OCI-LY7 (cell line): ENCODE results near the gene POLR1H. TPM values are rescaled to one million over a fixed set of nuclear protein-coding genes. Genes with fewer than 3 reads are reported as not detected.

ENCODE experiments used
- BruUV-seq: library from RNA; stranded (reverse); fragments of 400-500 nt; replicated peaks from 2 replicates; lab custom pipeline; 2021; lab: Mats Ljungman, UMichigan
- CTCF ChIA-PET: fragments of 300-600 bp; sonication (Branson Sonifier 250); formaldehyde crosslinking; loops from one replicate; lab custom pipeline; 2022; ENCODE audit warnings: antibody characterized with exemption; ENCODE audit not compliant: unreplicated experiment; lab: Charles Lee
- POLR2A ChIA-PET: fragments of 300-600 bp; sonication (Branson Sonifier 250); formaldehyde crosslinking; loops from one replicate; lab custom pipeline; 2022; ENCODE audit warnings: antibody characterized with exemption; lab: Charles Lee
- DNase-seq: peaks from one replicate; pipeline ENCODE4 v3.0.0-alpha.2; 2015; ENCODE audit warnings: low spot score
- H2AFZ ChIP-seq: fragments of 200-600 bp; sonication (generic), shearing (Covaris generic); 2 replicates; pipeline ENCODE4 v1.6.1; 2014; ENCODE audit warnings: mild to moderate bottlenecking, antibody characterized with exemption, low read length, moderate library complexity
- H3K27ac ChIP-seq: fragments of 200-600 bp; sonication (generic); 2 replicates; pipeline ENCODE4 v1.5.1; 2014; ENCODE audit warnings: mixed run types, low read depth, mild to moderate bottlenecking, moderate library complexity, low read length, inconsistent platforms; ENCODE audit not compliant: poor library complexity, severe bottlenecking
- H3K36me3 ChIP-seq: fragments of 200-600 bp; sonication (generic); 2 replicates; pipeline ENCODE4 v1.6.1; 2014; ENCODE audit warnings: mild to moderate bottlenecking, antibody characterized with exemption, low read length, moderate library complexity, mixed read lengths; ENCODE audit not compliant: insufficient read depth
- H3K4me1 ChIP-seq: fragments of 200-600 bp; sonication (generic); 2 replicates; pipeline ENCODE4 v1.5.1; 2014; ENCODE audit warnings: mild to moderate bottlenecking, low read length; ENCODE audit not compliant: insufficient read depth, poor library complexity, severe bottlenecking
- H3K4me2 ChIP-seq: fragments of 200-600 bp; sonication (generic); 2 replicates; pipeline ENCODE4 v1.6.1; 2014; ENCODE audit warnings: mild to moderate bottlenecking, low read length
- H3K4me3 ChIP-seq: fragments of 200-600 bp; sonication (generic); 2 replicates; pipeline ENCODE4 v1.5.1; 2014; ENCODE audit warnings: mild to moderate bottlenecking, low read depth, low read length; ENCODE audit not compliant: poor library complexity, severe bottlenecking
- H3K79me2 ChIP-seq: fragments of 200-600 bp; sonication (generic); 2 replicates; pipeline ENCODE4 v1.6.1; 2016; ENCODE audit warnings: low read depth, mild to moderate bottlenecking, low read length, moderate library complexity, mixed read lengths; ENCODE audit not compliant: insufficient read depth
- H3K9me2 ChIP-seq: fragments of 200-600 bp; sonication (generic); 2 replicates; pipeline ENCODE4 v1.6.1; 2016; ENCODE audit warnings: mild to moderate bottlenecking, low read length, mixed read lengths; ENCODE audit not compliant: insufficient read depth
- H3K9me3 ChIP-seq: fragments of 200-600 bp; sonication (generic); 2 replicates; pipeline ENCODE4 v1.6.1; 2014; ENCODE audit warnings: mild to moderate bottlenecking, mixed run types, low read length, mixed read lengths
- H4K20me1 ChIP-seq: fragments of 200-600 bp; sonication (generic); 2 replicates; pipeline ENCODE4 v1.6.1; 2014; ENCODE audit warnings: mild to moderate bottlenecking, antibody characterized with exemption, low read length, moderate library complexity, mixed read lengths; ENCODE audit not compliant: insufficient read depth
- EZH2phosphoT487 ChIP-seq: fragments of 200-600 bp; sonication (generic); IDR thresholded peaks from 2 replicates; pipeline ENCODE4 v1.6.1; 2018; ENCODE audit warnings: low read depth, borderline replicate concordance, mild to moderate bottlenecking, mixed run types, antibody characterized with exemption, low read length, moderate library complexity, mixed read lengths
- intact Hi-C: fragments of 100-400 bp; cut with micrococcal nuclease; formaldehyde crosslinking; loops from one replicate; pipeline ENCODE4 v1.10.0; 2022; ENCODE audit not compliant: unreplicated experiment
- total RNA-seq, 2 experiments: library from RNA; depleted of rRNA in 1 of 2; stranded (reverse); fragments of >200 nt in 1 of 2; shearing (Covaris generic) in 1 of 2; gene quantifications; 2 replicates each; pipeline ENCODE4 v1.2.3, GENCODE V29; 2014 to 2022
- TF ChIP-seq, protein P1 (sequence below): fragments of 200-600 bp; sonication (generic); conservative IDR thresholded peaks from 2 replicates; pipeline ENCODE4 v1.5.1; 2014; ENCODE audit warnings: mild to moderate bottlenecking, antibody characterized with exemption, low read length, moderate library complexity, mixed read lengths

The POLR1H gene
- total RNA-seq, 2 experiments from 2014 or later, result 39.3 to 67.5 TPM

- ChIA-PET POLR2A (interaction anchor here (1.4 kb wide), 1 partner anchor 34 kb away, joined by 3 read pairs; the partner anchor contains the start of gene PPP1R11), CTCF (no interaction called here)
- H3K79me2 ChIP-seq, result no peaks in the 10 kb centered on the region
- no peak overlapping the region for H3K27ac ChIP-seq
- H3K4me3 ChIP-seq, result no peak overlapping the region
- H3K9me2 ChIP-seq, result no peaks in the 10 kb centered on the region
- TF ChIP-seq EZH2phosphoT487, result no peak
- TF ChIP-seq, protein P1, sequence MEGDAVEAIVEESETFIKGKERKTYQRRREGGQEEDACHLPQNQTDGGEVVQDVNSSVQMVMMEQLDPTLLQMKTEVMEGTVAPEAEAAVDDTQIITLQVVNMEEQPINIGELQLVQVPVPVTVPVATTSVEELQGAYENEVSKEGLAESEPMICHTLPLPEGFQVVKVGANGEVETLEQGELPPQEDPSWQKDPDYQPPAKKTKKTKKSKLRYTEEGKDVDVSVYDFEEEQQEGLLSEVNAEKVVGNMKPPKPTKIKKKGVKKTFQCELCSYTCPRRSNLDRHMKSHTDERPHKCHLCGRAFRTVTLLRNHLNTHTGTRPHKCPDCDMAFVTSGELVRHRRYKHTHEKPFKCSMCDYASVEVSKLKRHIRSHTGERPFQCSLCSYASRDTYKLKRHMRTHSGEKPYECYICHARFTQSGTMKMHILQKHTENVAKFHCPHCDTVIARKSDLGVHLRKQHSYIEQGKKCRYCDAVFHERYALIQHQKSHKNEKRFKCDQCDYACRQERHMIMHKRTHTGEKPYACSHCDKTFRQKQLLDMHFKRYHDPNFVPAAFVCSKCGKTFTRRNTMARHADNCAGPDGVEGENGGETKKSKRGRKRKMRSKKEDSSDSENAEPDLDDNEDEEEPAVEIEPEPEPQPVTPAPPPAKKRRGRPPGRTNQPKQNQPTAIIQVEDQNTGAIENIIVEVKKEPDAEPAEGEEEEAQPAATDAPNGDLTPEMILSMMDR, result no peak
- no peaks in the 10 kb centered on the region for H4K20me1 ChIP-seq
- peak overlapping the region; percentile 60; the same call in 1 of the 2 replicates for H3K4me2 ChIP-seq
- no peak for DNase-seq
- H3K4me1 ChIP-seq, result peaks cover 16% of the 10 kb centered on the region
- no peak overlapping the region for H2AFZ ChIP-seq
- BruUV-seq, result no TSS peak
- intact Hi-C loops, result no loop called here
- H3K36me3 ChIP-seq, result no peaks in the 10 kb centered on the region
- H3K9me3 ChIP-seq, result no peaks in the 10 kb centered on the region
These were observed 39.7 kb downstream of the POLR1H start for GRCh38 chr6:30100585-30101443.

DNA sequence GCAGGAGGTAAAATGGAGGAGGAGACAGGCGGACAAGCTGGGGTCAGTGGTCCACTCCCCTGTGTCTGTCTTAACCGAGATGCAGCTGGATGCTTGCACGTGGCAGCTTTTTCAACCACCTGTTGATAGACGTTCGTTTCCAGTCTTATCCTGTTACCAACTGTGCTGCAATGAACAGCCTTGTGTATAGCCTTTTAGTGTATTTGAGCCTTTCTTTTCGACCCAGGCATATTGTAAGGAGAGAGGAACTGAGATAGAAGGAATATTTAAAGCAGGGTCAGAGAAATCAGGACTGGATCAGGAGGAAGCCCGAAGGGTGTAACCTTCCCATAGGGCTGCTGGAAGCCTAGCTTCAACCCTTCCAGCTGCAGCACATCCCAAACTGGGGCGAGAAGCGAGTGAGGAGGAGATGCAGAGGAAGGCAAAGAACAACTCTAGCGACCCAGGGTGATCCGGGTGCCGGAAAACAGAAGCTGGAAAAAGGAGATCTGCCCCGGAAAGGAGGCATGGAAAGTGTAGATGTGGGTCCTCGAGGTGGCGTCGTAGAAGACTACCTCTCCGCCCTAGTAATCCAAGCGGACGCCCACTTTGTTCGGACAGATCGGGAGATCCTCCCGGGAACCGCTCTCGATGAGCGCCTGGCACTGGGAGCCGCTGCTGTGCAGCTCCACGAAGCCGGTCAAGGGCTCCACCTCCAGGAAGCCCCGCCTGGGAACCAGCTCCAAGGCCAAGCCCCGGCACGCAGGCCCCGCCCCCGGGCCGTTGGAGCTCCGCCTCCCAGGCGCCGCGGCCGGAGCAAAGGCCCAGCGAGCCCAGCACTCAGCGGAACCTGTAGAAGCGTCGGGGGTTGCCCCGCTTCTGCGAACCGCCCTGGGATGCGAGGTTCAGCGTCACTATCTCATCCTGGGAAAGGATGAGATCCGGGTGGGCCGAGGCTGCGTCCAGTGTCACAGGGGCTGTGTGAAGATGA lies 40.7 kb downstream of the POLR1H start:
- intact Hi-C loops, result loop anchor here (2.0 kb wide), 1 partner anchor 69 kb away; no protein-coding TSS in a partner anchor
- Histone ChIP-seq H2AFZ (peak overlapping the region; percentile 33; the same call in 1 of the 2 replicates), H3K27ac (no peak overlapping the region), H3K9me3 (no peaks in the 10 kb centered on the region), H4K20me1 (no peaks in the 10 kb centered on the region), H3K4me3 (no peak overlapping the region), H3K9me2 (no peaks in the 10 kb centered on the region), H3K36me3 (no peaks in the 10 kb centered on the region), H3K4me1 (peaks cover 16% of the 10 kb centered on the region), H3K79me2 (no peaks in the 10 kb centered on the region), H3K4me2 (peak overlapping the region; percentile 60; the same call in 1 of the 2 replicates)
- ChIA-PET POLR2A (interaction anchor here (0.7 to 1.4 kb wide), 2 partner anchors 35 to 92 kb away, joined by 3 read pairs; partner anchors contain the start of gene PPP1R11), CTCF (no interaction called here)
- no peak for TF ChIP-seq EZH2phosphoT487
- TF ChIP-seq, protein P1, result no peak
- peak; percentile 38 for DNase-seq
- BruUV-seq, result no TSS peak
